Measurements from ENCODE around the gene SCPEP1.

DNA sequence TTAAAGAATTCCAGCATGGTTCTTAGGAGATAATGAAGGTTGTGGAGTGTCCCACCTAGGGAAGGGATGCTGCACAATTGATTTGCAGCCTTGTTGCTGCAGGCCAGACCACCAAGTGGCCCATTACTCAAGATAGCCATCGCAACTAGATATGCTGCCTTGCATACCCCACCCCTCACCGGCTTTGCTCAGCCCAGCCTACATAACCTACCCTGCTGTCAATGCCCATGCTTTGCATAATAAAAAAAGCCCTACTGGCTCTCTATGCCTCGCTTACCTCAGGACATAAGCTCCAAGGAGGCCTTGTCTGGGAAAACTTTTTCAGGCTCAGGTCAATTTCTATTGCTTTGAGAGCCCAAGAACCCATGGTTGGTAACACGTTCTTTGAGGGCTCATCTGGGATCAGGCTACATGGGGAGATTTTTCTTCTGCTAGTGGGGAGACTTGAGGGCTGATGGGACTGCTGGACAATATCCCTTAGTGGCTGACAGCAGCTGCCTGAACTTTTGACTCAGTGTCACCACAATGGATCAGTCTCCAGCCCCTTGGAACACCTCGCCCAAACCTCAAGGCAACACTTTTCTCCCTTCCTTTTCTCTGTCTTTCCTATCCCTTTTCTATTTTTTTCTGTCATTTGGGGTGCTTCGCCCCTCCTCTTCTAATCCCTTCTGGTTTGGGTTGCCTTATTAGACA, 38.3 kb downstream of the SCPEP1 start:
- no peak for TF ChIP-seq POLR2A (IDR thresholded peaks at IDR 0.05)
- TF ChIP-seq, protein P1, sequence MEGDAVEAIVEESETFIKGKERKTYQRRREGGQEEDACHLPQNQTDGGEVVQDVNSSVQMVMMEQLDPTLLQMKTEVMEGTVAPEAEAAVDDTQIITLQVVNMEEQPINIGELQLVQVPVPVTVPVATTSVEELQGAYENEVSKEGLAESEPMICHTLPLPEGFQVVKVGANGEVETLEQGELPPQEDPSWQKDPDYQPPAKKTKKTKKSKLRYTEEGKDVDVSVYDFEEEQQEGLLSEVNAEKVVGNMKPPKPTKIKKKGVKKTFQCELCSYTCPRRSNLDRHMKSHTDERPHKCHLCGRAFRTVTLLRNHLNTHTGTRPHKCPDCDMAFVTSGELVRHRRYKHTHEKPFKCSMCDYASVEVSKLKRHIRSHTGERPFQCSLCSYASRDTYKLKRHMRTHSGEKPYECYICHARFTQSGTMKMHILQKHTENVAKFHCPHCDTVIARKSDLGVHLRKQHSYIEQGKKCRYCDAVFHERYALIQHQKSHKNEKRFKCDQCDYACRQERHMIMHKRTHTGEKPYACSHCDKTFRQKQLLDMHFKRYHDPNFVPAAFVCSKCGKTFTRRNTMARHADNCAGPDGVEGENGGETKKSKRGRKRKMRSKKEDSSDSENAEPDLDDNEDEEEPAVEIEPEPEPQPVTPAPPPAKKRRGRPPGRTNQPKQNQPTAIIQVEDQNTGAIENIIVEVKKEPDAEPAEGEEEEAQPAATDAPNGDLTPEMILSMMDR (IDR thresholded peaks at IDR 0.05), result no peak
